SU-DHL-6 (cell line): ENCODE data around the gene TTBK1.

ENCODE experiments used
- H2AFZ ChIP-seq: fragments of 200-600 bp; sonication (generic); 2 replicates; pipeline ENCODE4 v1.6.1; 2014; ENCODE audit warnings: low read depth, mild to moderate bottlenecking, moderate library complexity, mixed read lengths, antibody characterized with exemption, low read length; ENCODE audit not compliant: severe bottlenecking
- H3F3A ChIP-seq: fragments of 200-600 bp; shearing (Covaris generic); 2 replicates; pipeline ENCODE4 v1.6.0; 2016; ENCODE audit warnings: antibody characterized with exemption, mild to moderate bottlenecking; ENCODE audit not compliant: insufficient read depth
- H3K27ac ChIP-seq: fragments of 200-600 bp; sonication (generic); 2 replicates; pipeline ENCODE4 v1.5.1; 2016; ENCODE audit warnings: low read depth, mild to moderate bottlenecking, low read length, moderate library complexity, mixed read lengths
- H3K27me3 ChIP-seq: fragments of 200-600 bp; sonication (generic), shearing (Covaris generic); 2 replicates; pipeline ENCODE4 v1.6.0; 2014; ENCODE audit warnings: mild to moderate bottlenecking, low read length
- H3K36me3 ChIP-seq: fragments of 200-600 bp; sonication (generic); 2 replicates; pipeline ENCODE4 v1.6.1; 2014; ENCODE audit warnings: mild to moderate bottlenecking, low read length, mixed read lengths
- H3K4me2 ChIP-seq: fragments of 300-600, 200-600 bp; shearing (Covaris generic), sonication (generic); 2 replicates; pipeline ENCODE4 v1.6.0; 2014; ENCODE audit warnings: low read length, low read depth, mild to moderate bottlenecking; ENCODE audit not compliant: poor library complexity, severe bottlenecking
- H3K4me3 ChIP-seq: fragments of 200-600 bp; sonication (generic); 2 replicates; pipeline ENCODE4 v1.5.1; 2014; ENCODE audit warnings: antibody characterized with exemption, low read length, mild to moderate bottlenecking, mixed read lengths; ENCODE audit not compliant: insufficient read depth, poor library complexity, severe bottlenecking
- H3K79me2 ChIP-seq: fragments of 200-600 bp; sonication (generic); 2 replicates; pipeline ENCODE4 v1.6.1; 2014; ENCODE audit warnings: mild to moderate bottlenecking, low read length, moderate library complexity; ENCODE audit not compliant: insufficient read depth
- H3K9ac ChIP-seq: fragments of 200-600 bp; sonication (generic); 2 replicates; pipeline ENCODE4 v1.7.0; 2014; ENCODE audit warnings: mild to moderate bottlenecking, low read length
- H3K9me2 ChIP-seq: fragments of 200-600 bp; sonication (generic); replicated peaks from 2 replicates; pipeline ENCODE4 v1.6.1; 2014; ENCODE audit warnings: low read length; ENCODE audit not compliant: insufficient read depth
- H3K9me3 ChIP-seq: fragments of 200-600 bp; sonication (generic); 2 replicates; pipeline ENCODE4 v1.6.1; 2014; ENCODE audit warnings: low read length, mixed read lengths; ENCODE audit not compliant: insufficient read depth
- H4K20me1 ChIP-seq: fragments of 200-600 bp; sonication (generic); 2 replicates; pipeline ENCODE4 v1.6.1; 2014; ENCODE audit warnings: low read depth, mild to moderate bottlenecking, antibody characterized with exemption, low read length, moderate library complexity, mixed read lengths
- CTCF ChIP-seq: fragments of 200-600 bp; sonication (generic); IDR thresholded peaks from one replicate; pipeline ENCODE4 v1.5.1; 2017; ENCODE audit warnings: antibody characterized with exemption, mild to moderate bottlenecking, low read length, moderate library complexity; ENCODE audit not compliant: insufficient read depth, poor library complexity, severe bottlenecking
- EZH2phosphoT487 ChIP-seq: fragments of 200-600 bp; sonication (generic), shearing (Covaris generic); conservative IDR thresholded peaks from 2 replicates; pipeline ENCODE4 v1.6.1; 2018; ENCODE audit warnings: mild to moderate bottlenecking, antibody characterized with exemption, low read length, moderate library complexity, mixed read lengths

The TTBK1 gene

DNA sequence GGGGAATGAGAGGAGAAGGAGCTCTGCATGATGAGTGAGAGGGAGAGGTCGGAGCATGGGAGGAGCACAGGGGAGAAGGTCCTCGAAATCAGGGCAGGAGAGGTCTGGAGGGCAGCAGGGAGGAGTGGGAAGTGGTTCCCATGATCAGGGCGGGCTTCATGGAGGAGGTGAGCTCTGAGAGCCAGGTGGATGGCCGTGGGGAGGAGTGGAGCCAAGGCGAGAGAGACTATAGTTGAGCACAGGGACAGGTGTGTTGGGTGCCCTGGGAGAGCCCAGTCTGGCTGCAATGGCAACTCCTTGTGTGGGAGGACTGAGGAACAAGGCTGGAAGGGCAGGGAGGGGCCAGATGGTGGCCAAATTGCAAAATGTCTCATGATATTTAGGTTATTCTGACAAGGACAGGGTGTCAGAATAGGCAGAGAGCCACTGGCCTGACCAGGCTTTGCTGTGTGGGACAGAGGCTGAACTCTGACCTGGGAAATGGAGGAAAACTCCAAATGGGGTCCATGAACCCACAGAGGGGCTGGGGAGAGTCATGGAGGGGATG lies 21.4 kb downstream of the TTBK1 start:
- no peak overlapping the region for H3K4me3 ChIP-seq
- no peaks in the 10 kb centered on the region for H3K79me2 ChIP-seq
- H3K27me3 ChIP-seq = no peaks in the 10 kb centered on the region
- H3K36me3 ChIP-seq = no peaks in the 10 kb centered on the region
- no peak overlapping the region for H3K9ac ChIP-seq
- H3K9me2 ChIP-seq = no peaks in the 10 kb centered on the region
- H2AFZ ChIP-seq = no peak overlapping the region
- H4K20me1 ChIP-seq = no peaks in the 10 kb centered on the region
- no peak for TF ChIP-seq EZH2phosphoT487
- no peak for TF ChIP-seq CTCF
- H3K4me2 ChIP-seq = no peak overlapping the region
- H3F3A ChIP-seq = no peaks in the 10 kb centered on the region
- no peak overlapping the region for H3K27ac ChIP-seq
- H3K9me3 ChIP-seq = no peaks in the 10 kb centered on the region

DNA sequence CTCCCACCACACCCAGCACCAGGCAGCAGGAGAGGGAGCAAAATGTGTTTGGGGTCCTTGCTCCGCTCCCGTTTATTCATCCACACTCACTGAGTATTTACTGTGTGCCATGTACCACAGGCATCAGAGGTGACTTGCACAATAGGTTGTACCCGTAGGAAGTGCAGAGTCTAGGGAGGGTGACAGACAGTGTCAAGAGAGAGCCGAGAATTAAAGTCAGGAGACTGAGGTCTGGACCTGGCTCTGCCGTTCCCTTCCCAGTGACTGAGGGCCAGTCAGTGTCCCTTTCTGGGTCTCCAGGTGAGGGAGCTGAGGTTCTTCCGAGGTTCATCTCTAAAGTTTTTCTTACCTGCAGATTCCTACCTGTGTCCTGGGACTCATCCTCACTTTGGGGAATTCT lies 22.3 kb downstream of the TTBK1 start:
- H3K9me3 ChIP-seq = no peaks in the 10 kb centered on the region
- H3F3A ChIP-seq = no peaks in the 10 kb centered on the region; the same call in 1 of the 2 replicates
- no peak overlapping the region for H3K9ac ChIP-seq
- no peaks in the 10 kb centered on the region for H3K79me2 ChIP-seq
- H3K27ac ChIP-seq = no peak overlapping the region
- H3K36me3 ChIP-seq = no peaks in the 10 kb centered on the region
- no peak overlapping the region for H3K4me3 ChIP-seq
- H2AFZ ChIP-seq = no peak overlapping the region
- no peaks in the 10 kb centered on the region for H3K9me2 ChIP-seq
- H3K27me3 ChIP-seq = no peaks in the 10 kb centered on the region
- H4K20me1 ChIP-seq = no peaks in the 10 kb centered on the region
- H3K4me2 ChIP-seq = no peak overlapping the region
- TF ChIP-seq CTCF = no peak
- no peak for TF ChIP-seq EZH2phosphoT487

DNA sequence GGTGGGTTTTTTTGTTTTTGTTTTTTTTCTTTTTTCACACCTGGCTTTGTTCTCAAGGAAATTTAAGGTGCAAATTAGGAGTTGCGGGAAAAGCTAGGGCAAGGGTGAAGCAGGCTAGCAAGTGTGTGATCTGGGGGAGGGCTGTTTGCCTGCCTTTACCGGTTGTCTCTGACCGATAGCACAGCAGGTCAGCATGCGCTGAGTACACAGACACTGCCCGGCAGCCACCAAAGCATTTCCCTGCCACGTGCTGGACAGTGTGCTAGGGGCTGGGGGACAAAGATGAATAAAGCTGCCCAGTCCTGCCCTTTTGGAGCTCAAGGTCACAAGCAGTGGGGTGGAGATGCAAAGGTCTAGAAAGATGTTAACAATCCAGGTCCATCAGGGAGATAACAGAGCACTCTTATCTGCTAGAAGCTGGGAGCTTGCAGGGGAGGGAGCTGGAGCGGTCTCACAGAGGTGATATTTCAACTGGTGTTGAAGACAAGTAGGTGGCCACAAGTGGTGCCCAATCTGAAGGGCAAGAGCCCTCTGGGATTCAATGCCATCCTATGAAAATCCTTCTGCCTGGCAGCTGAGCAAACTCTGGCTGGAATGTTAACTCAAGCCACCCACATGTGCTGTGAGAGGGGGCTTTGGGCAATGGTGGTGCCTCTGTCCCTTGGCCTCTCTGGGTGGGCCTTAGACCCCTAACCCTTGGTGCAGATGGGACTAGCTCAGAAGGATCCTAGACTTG lies 24.5 kb downstream of the TTBK1 start:
- H3K79me2 ChIP-seq = no peaks in the 10 kb centered on the region

More for the DNA sequence above, 24.5 kb downstream of the TTBK1 start:
- Histone ChIP-seq H3K27ac (no peak overlapping the region), H3K9ac (no peak overlapping the region), H3K4me3 (no peak overlapping the region), H3K36me3 (no peaks in the 10 kb centered on the region), H3K9me3 (no peaks in the 10 kb centered on the region), H2AFZ (no peak overlapping the region), H3K4me2 (no peak overlapping the region), H3K9me2 (no peaks in the 10 kb centered on the region), H3F3A (no peaks in the 10 kb centered on the region; the same call in 1 of the 2 replicates), H4K20me1 (no peaks in the 10 kb centered on the region), H3K27me3 (no peaks in the 10 kb centered on the region)
- TF ChIP-seq CTCF (no peak), EZH2phosphoT487 (no peak)
